ENCODE results near the gene PPARD.
A peak's percentile ranks its signal among the peaks of the same experiment; 100 is the strongest.

The PPARD gene

DNA sequence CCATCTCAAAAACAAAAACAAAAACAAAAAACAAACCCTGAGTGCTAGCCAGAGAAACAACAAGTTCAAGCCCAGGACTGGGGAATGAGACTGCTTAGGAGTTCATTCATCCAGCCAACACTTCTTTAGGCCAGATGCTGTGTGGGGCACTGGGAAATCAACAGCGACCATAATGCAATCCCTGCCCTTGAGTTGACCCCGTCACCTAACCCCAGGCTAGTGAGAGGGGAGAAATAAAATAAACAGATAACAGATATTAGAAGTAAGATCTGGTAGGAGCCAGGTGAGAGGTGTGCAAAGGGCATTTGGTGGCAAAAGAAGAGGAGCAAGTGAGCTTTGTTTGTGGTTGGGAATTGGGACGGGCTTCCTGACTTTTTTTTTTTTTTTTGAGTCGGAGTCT is 120.9 kb downstream of the PPARD start:
- no peak for DNase-seq (ENCODE audit: low read depth in 1 of 2, low spot score in 1 of 2)
- Histone ChIP-seq H3K27ac (replicated peaks) (no peak overlapping the region), H3K4me3 (replicated peaks; ENCODE audit: insufficient read depth, low read length) (no peak overlapping the region), H3K27me3 (ENCODE audit: insufficient read depth, poor library complexity, severe bottlenecking) (no peaks in the 10 kb centered on the region)
- TF ChIP-seq SPI1 (IDR thresholded peaks at IDR 0.05; ENCODE audit: borderline replicate concordance, low read depth) (no peak), GABPA (IDR thresholded peaks at IDR 0.05; ENCODE audit: low read depth) (no peak), POLR2AphosphoS5 (IDR thresholded peaks at IDR 0.05; ENCODE audit: low read depth) (no peak)
- TF ChIP-seq, protein P1, sequence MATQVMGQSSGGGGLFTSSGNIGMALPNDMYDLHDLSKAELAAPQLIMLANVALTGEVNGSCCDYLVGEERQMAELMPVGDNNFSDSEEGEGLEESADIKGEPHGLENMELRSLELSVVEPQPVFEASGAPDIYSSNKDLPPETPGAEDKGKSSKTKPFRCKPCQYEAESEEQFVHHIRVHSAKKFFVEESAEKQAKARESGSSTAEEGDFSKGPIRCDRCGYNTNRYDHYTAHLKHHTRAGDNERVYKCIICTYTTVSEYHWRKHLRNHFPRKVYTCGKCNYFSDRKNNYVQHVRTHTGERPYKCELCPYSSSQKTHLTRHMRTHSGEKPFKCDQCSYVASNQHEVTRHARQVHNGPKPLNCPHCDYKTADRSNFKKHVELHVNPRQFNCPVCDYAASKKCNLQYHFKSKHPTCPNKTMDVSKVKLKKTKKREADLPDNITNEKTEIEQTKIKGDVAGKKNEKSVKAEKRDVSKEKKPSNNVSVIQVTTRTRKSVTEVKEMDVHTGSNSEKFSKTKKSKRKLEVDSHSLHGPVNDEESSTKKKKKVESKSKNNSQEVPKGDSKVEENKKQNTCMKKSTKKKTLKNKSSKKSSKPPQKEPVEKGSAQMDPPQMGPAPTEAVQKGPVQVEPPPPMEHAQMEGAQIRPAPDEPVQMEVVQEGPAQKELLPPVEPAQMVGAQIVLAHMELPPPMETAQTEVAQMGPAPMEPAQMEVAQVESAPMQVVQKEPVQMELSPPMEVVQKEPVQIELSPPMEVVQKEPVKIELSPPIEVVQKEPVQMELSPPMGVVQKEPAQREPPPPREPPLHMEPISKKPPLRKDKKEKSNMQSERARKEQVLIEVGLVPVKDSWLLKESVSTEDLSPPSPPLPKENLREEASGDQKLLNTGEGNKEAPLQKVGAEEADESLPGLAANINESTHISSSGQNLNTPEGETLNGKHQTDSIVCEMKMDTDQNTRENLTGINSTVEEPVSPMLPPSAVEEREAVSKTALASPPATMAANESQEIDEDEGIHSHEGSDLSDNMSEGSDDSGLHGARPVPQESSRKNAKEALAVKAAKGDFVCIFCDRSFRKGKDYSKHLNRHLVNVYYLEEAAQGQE (IDR thresholded peaks at IDR 0.05; ENCODE audit: insufficient replicate concordance, low read depth), result no peak
- TF ChIP-seq, protein P2, sequence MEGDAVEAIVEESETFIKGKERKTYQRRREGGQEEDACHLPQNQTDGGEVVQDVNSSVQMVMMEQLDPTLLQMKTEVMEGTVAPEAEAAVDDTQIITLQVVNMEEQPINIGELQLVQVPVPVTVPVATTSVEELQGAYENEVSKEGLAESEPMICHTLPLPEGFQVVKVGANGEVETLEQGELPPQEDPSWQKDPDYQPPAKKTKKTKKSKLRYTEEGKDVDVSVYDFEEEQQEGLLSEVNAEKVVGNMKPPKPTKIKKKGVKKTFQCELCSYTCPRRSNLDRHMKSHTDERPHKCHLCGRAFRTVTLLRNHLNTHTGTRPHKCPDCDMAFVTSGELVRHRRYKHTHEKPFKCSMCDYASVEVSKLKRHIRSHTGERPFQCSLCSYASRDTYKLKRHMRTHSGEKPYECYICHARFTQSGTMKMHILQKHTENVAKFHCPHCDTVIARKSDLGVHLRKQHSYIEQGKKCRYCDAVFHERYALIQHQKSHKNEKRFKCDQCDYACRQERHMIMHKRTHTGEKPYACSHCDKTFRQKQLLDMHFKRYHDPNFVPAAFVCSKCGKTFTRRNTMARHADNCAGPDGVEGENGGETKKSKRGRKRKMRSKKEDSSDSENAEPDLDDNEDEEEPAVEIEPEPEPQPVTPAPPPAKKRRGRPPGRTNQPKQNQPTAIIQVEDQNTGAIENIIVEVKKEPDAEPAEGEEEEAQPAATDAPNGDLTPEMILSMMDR (IDR thresholded peaks at IDR 0.05; ENCODE audit: insufficient read depth, low read length), result no peak

DNA sequence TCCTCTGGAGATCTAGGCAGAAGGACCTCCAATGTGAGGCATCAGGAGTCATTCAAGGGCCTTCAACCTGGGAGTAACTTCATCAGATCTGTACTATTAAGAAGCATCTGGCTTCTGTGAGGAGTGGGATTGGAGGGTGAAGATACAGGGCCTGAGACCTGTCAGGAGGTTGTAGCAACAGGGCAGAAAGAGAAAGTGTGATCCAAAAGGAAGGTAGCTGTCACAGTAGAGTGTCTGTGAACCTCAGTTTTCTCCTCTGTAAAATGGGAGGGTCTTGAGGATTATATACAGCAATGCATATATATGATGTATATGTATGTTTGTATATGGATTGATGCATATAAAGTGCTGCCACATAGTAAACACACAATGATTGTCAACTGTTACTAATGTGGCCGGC is 123.3 kb downstream of the PPARD start:
- no peak overlapping the region for H3K27ac ChIP-seq (replicated peaks)
- no peak overlapping the region for H3K4me3 ChIP-seq (replicated peaks; ENCODE audit: insufficient read depth, low read length)
- DNase-seq (ENCODE audit: low read depth in 1 of 2, low spot score in 1 of 2), result no peak
- TF ChIP-seq POLR2AphosphoS5 (IDR thresholded peaks at IDR 0.05; ENCODE audit: low read depth) (no peak), SPI1 (IDR thresholded peaks at IDR 0.05; ENCODE audit: borderline replicate concordance, low read depth) (no peak), GABPA (IDR thresholded peaks at IDR 0.05; ENCODE audit: low read depth) (no peak)
- TF ChIP-seq, protein P1 (IDR thresholded peaks at IDR 0.05; ENCODE audit: insufficient replicate concordance, low read depth), result no peak
- TF ChIP-seq, protein P2 (IDR thresholded peaks at IDR 0.05; ENCODE audit: insufficient read depth, low read length), result no peak
- no peaks in the 10 kb centered on the region for H3K27me3 ChIP-seq (ENCODE audit: insufficient read depth, poor library complexity, severe bottlenecking)

DNA sequence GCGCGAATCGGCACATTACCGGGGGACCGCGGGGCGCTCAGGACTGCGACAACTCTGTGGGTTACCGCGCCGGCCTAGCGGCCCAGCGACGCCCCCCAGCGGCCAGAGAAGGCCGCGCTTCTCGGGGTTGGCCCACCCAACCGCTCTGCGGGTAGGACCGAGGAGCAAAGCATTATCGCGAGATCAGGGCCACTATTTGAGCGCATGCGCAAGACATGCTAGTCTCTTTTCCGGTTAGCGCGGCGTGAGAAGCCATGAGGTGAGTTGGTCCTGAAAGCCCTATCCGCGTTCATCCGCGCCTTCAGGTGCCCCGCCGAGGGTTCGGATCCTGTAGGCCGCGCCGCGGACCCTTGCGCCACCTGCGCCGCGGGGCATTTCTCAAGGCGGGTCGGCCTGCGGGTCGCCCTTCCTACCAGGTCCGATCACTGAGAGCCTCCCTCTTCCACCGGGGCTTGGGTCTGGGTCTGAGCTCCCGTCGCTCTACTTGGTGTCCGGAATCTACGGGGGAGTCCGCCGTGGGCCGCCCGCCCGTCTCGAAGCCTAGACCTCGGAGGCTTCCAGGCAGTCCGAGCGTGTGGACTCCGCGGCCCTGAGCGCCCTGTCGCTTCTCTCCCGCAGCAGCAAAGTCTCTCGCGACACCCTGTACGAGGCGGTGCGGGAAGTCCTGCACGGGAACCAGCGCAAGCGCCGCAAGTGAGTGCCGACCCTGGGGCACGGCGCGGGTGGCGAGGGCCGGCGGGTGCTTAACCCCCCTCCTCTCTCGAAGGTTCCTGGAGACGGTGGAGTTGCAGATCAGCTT is 126.0 kb downstream of the PPARD start, which contains the start of gene RPL10A:
Gene RPL10A (plus strand): TSS at position 221 of the 799 bp plus-strand sequence. CDS start 34 bp downstream, at position 255.
- DNase-seq (ENCODE audit: low read depth in 1 of 2, low spot score in 1 of 2), result peak; percentile 97 to 99
- H3K4me3 ChIP-seq (replicated peaks; ENCODE audit: insufficient read depth, low read length), result peak within 1 kb of the TSS; percentile 95
- TF ChIP-seq GABPA (IDR thresholded peaks at IDR 0.05; ENCODE audit: low read depth) (no peak), SPI1 (IDR thresholded peaks at IDR 0.05; ENCODE audit: borderline replicate concordance, low read depth) (no peak), POLR2AphosphoS5 (IDR thresholded peaks at IDR 0.05; ENCODE audit: low read depth) (peak; percentile 99)
- TF ChIP-seq, protein P2 (IDR thresholded peaks at IDR 0.05; ENCODE audit: insufficient read depth, low read length), result peak; percentile 93
- TF ChIP-seq, protein P1 (IDR thresholded peaks at IDR 0.05; ENCODE audit: insufficient replicate concordance, low read depth), result peak; percentile 83
- no peaks in the 10 kb centered on the region for H3K27me3 ChIP-seq (ENCODE audit: insufficient read depth, poor library complexity, severe bottlenecking)
- peak within 1 kb of the TSS; percentile 92 for H3K27ac ChIP-seq (replicated peaks)

All from HL-60 (cell line).